ENCODE measurements around the gene TBC1D14. TPM values are rescaled to one million over a fixed set of nuclear protein-coding genes. Genes with fewer than 3 reads are reported as not detected.

Gene TBC1D14
- total RNA-seq, 8 experiments from 2014 or later: 35.9 to 76.1 (median 49.8) TPM

GRCh38 chr4:7000421-7001176, 91.0 kb downstream of the TBC1D14 start:
- Histone ChIP-seq H3K27ac (no peak overlapping the region), H3K4me3 (no peak overlapping the region), H3K4me1 (replicated peaks in 1 of 2) (no peaks in the 10 kb centered on the region)
- in situ Hi-C loops (cut with MboI; ENCODE audit: low pct_unique_long_range_greater_than_20kb in 2 of 9, low sequenced_read_pairs in 9 of 9, unreplicated experiment in 9 of 9): no loop called here
- ATAC-seq (replicated peaks in 6 of 8): no peak
- 80 to 100% (median 96%) methylated on average over 1 to 11 of the region's 18 CpGs; no CpG with 5 or more reads in 3 of the 10 experiments for WGBS, 10 experiments

DNA sequence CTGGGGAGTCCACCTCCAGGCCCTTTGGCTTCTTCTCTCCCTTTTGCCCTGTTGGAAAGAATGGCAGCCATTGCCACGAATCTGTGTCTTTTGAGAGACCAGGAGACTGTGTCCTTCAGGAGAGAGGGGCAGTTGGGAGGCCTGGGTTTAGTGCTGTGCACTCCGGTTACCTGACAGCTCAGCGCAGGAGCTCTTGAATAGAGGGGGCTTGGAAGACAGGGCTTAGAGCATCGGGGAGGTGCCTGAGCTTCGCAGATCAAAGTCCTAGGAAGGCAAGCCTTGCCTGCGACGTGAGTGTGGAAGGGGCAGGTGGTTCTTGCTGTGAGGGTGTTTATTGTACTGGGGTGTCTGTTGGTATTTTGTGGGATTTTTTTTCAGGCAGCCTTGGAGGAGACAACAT, 91.6 kb downstream of the TBC1D14 start:
- 80 to 100% (median 89%) methylated on average over 1 to 6 of the region's 7 CpGs; no CpG with 5 or more reads in 3 of the 10 experiments for WGBS, 10 experiments
- in situ Hi-C loops (cut with MboI; ENCODE audit: low pct_unique_long_range_greater_than_20kb in 2 of 9, low sequenced_read_pairs in 9 of 9, unreplicated experiment in 9 of 9): no loop called here
- H3K4me3 ChIP-seq: no peak overlapping the region
- H3K27ac ChIP-seq: no peak overlapping the region
- H3K4me1 ChIP-seq (replicated peaks in 1 of 2): no peaks in the 10 kb centered on the region
- ATAC-seq (replicated peaks in 6 of 8): no peak

DNA sequence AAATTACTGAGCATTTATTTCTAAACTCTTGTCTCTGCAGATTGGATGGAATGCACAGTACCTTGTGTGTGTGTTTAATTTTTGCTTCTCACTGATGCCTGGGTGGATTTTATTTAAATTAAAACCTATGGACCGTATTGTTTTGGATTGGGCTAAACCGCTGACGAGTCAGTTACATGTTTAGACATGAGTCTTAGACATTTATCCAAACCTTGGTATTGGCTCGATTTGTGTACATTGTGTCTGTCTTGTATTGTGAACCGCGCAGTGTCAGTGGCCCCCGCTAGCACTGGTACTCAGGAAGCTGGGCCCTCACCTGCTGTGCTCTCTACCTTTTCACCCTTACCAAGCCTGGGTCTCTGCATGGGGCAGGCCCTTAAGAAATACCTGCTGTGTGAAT, 92.7 kb downstream of the TBC1D14 start:
- ATAC-seq (replicated peaks in 6 of 8): no peak
- no peak overlapping the region for H3K4me3 ChIP-seq
- no peaks in the 10 kb centered on the region for H3K4me1 ChIP-seq (replicated peaks in 1 of 2)
- in situ Hi-C loops (cut with MboI; ENCODE audit: low pct_unique_long_range_greater_than_20kb in 2 of 9, low sequenced_read_pairs in 9 of 9, unreplicated experiment in 9 of 9): no loop called here
- 80 to 100% (median 97%) methylated on average over 1 to 7 of the region's 7 CpGs; no CpG with 5 or more reads in 4 of the 10 experiments for WGBS, 10 experiments
- no peak overlapping the region for H3K27ac ChIP-seq

DNA sequence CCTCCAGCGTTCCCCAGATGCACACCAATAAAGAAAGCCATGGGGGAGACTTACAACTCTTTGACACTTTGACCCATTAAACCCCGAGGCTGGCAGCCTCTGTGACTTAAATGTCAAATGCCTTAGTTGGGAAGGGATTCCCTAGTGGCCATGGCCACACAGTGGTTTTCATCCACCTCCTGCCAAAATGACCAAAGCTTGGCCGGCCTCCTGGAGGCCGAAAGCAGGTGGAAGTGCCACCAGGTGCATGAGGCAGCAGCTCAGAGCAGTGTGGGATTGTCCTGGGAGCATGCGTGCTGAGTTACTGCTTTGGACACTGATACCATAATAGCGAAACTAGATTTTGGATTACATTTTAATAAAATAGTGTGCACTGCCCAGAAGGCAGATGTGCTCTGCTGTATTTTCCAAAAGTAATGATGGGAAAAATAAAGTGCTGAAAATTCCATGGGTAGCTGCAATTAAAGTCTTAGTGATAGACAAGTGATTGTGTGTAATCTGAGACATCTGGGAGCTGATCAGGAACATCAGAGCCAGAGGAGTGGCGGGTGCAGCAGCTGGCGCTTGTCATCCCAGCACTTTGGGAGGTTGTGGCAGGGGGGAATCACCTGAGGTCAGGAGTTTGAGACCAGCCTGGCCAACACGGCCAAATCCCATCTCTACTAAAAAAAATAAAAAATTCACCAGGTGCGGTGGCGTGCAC, 93.7 kb downstream of the TBC1D14 start:
- Histone ChIP-seq H3K4me3 (no peak overlapping the region), H3K4me1 (replicated peaks in 1 of 2) (no peaks in the 10 kb centered on the region), H3K27ac (no peak overlapping the region)
- WGBS, 10 experiments: 0 to 100% (median 89%) methylated on average over 1 to 9 of the region's 11 CpGs; no CpG with 5 or more reads in 1 of the 10 experiments
- in situ Hi-C loops (cut with MboI; ENCODE audit: low pct_unique_long_range_greater_than_20kb in 2 of 9, low sequenced_read_pairs in 9 of 9, unreplicated experiment in 9 of 9): no loop called here
- no peak for ATAC-seq (replicated peaks in 6 of 8)

DNA sequence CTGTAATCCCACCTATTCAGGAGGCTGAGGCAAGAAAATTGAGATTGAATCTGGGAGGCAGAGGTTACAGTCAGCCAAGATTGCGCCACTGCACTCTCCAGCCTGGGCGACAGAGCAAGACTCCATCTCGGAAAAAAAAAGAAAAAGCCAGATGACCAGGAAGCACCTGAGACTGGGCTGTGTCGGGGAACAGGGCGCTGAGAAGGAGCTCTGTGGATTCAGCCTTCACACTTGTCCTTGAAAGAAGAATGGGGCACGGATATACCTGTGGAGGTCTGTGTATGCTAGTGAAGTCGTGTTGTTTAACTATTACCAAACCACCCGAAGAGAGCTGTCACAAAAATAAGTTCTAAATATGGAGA, 94.2 kb downstream of the TBC1D14 start:
- 84 to 100% (median 91%) methylated on average over 1 to 7 of the region's 8 CpGs; no CpG with 5 or more reads in 3 of the 10 experiments for WGBS, 10 experiments
- Histone ChIP-seq H3K4me3 (no peak overlapping the region), H3K27ac (no peak overlapping the region), H3K4me1 (replicated peaks in 1 of 2) (no peaks in the 10 kb centered on the region)
- in situ Hi-C loops (cut with MboI; ENCODE audit: low pct_unique_long_range_greater_than_20kb in 2 of 9, low sequenced_read_pairs in 9 of 9, unreplicated experiment in 9 of 9): no loop called here
- ATAC-seq (replicated peaks in 6 of 8): no peak

DNA sequence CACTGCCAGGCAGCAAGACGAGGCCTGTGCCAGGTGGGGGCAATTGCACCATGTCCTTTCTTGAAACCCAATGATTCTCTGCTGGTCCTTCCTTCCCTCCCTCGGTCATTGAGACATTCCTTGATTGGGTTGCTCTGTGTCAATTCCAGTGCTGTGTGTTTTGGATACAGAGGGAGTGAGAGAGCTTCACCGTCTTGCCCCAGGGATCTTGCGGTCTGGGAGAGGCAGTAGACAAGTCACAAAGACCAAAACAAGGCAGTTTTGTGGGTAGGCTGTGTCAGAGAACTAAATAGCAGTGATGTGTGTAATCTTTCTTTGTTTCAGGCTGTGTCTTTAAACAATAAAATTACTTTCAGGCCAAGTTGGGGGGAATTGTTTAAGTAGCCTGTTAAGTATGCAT, 94.7 kb downstream of the TBC1D14 start:
- 84 to 100% (median 95%) methylated on average over 1 to 4 of the region's 4 CpGs; no CpG with 5 or more reads in 2 of the 10 experiments for WGBS, 10 experiments
- Histone ChIP-seq H3K4me1 (replicated peaks in 1 of 2) (no peaks in the 10 kb centered on the region), H3K4me3 (no peak overlapping the region), H3K27ac (no peak overlapping the region)
- ATAC-seq (replicated peaks in 6 of 8): no peak
- in situ Hi-C loops (cut with MboI; ENCODE audit: low pct_unique_long_range_greater_than_20kb in 2 of 9, low sequenced_read_pairs in 9 of 9, unreplicated experiment in 9 of 9): no loop called here

- WGBS, 10 experiments: 94 to 100% (median 100%) methylated on average over 1 to 3 of the region's 4 CpGs; no CpG with 5 or more reads in 5 of the 10 experiments
- Histone ChIP-seq H3K27ac (no peak overlapping the region), H3K4me1 (replicated peaks in 1 of 2) (no peaks in the 10 kb centered on the region), H3K4me3 (no peak overlapping the region)
- no peak for ATAC-seq (replicated peaks in 6 of 8)
- in situ Hi-C loops (cut with MboI; ENCODE audit: low pct_unique_long_range_greater_than_20kb in 2 of 9, low sequenced_read_pairs in 9 of 9, unreplicated experiment in 9 of 9): no loop called here
These were observed 95.9 kb downstream of the TBC1D14 start for GRCh38 chr4:7005571-7005970.

DNA sequence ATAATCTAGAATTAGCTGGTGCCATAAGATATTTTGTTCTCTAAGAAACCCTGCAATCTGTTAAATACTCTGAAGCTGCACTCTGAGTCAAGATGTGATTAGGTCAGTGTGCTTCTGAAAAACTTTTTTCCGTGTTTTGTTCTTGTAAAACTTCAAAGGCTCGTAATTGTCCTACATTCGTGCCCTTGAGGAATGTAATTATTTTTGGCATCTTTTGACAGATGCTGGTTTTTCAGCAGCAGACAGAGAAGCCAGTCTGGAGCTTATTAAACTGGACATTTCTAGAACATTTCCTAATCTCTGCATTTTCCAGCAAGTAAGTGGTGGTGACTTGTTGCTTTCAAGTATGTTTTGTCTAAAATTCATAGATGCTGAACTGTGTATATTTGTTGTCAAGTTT, 96.8 kb downstream of the TBC1D14 start:
- Histone ChIP-seq H3K27ac (no peak overlapping the region), H3K4me1 (replicated peaks in 1 of 2) (no peaks in the 10 kb centered on the region), H3K4me3 (no peak overlapping the region)
- in situ Hi-C loops (cut with MboI; ENCODE audit: low pct_unique_long_range_greater_than_20kb in 2 of 9, low sequenced_read_pairs in 9 of 9, unreplicated experiment in 9 of 9): no loop called here
- 20 to 92% (median 74%) methylated on average over 1 to 3 of the region's 3 CpGs; no CpG with 5 or more reads in 2 of the 10 experiments for WGBS, 10 experiments
- no peak for ATAC-seq (replicated peaks in 6 of 8)

- no peak for ATAC-seq (replicated peaks in 6 of 8)
- in situ Hi-C loops (cut with MboI; ENCODE audit: low pct_unique_long_range_greater_than_20kb in 2 of 9, low sequenced_read_pairs in 9 of 9, unreplicated experiment in 9 of 9): no loop called here
- H3K4me1 ChIP-seq (replicated peaks in 1 of 2): no peaks in the 10 kb centered on the region
- WGBS, 10 experiments: 73 to 100% (median 91%) methylated on average over 1 to 8 of the region's 12 CpGs; no CpG with 5 or more reads in 3 of the 10 experiments
- no peak overlapping the region for H3K27ac ChIP-seq
- H3K4me3 ChIP-seq: no peak overlapping the region
These were observed 97.7 kb downstream of the TBC1D14 start for GRCh38 chr4:7007142-7007907.

DNA sequence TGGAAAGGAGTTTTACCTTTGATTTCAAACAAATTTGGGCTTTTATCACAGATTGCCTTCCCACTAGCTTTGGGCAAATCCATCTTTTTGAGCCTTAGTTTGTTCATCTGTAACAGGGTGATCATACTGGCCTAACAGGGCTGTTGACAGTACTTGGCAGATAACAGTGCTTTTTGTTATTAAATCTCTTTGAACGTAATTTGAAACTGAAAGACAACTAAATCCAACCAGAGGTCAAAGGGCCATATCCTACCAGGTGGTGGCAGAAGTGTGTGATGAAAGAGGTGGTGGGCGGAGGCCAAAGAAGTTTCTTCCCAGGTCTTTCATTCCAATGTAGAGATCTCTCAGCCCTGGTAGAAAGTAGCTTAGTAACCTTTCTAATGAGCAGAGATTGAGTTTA, 98.3 kb downstream of the TBC1D14 start:
- Histone ChIP-seq H3K27ac (no peak overlapping the region), H3K4me3 (no peak overlapping the region), H3K4me1 (replicated peaks in 1 of 2) (no peaks in the 10 kb centered on the region)
- ATAC-seq (replicated peaks in 6 of 8): no peak
- 57 to 100% (median 76%) methylated on average over 1 to 2 of the region's 2 CpGs; no CpG with 5 or more reads in 4 of the 10 experiments for WGBS, 10 experiments
- in situ Hi-C loops (cut with MboI; ENCODE audit: low pct_unique_long_range_greater_than_20kb in 2 of 9, low sequenced_read_pairs in 9 of 9, unreplicated experiment in 9 of 9): no loop called here

DNA sequence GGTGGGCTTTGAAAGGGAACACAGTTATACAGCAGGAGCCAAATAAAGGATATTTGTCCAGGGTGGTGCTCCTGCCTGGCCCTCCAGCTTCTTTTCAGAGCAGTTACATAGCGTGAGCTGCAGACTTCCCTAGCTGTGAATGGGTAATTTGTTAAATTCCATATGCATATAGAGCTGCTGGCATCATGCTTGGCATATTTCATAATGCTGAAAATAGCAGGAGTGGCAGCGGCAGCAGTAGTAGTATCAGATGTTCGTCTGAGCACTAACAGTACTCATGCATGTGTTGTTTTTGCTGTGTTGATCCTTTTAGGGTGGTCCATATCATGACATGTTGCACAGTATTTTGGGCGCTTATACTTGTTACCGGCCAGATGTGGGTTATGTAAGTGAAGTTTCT, 99.9 kb downstream of the TBC1D14 start:
- 35 to 100% (median 100%) methylated on average over 1 to 5 of the region's 5 CpGs; no CpG with 5 or more reads in 3 of the 10 experiments for WGBS, 10 experiments
- no peaks in the 10 kb centered on the region for H3K4me1 ChIP-seq (replicated peaks in 1 of 2)
- peak in 3 of 8 experiments; percentile 73 to 96 (median 80) for ATAC-seq (replicated peaks in 6 of 8)
- no peak overlapping the region for H3K4me3 ChIP-seq
- no peak overlapping the region for H3K27ac ChIP-seq
- in situ Hi-C loops (cut with MboI; ENCODE audit: low pct_unique_long_range_greater_than_20kb in 2 of 9, low sequenced_read_pairs in 9 of 9, unreplicated experiment in 9 of 9): no loop called here

DNA sequence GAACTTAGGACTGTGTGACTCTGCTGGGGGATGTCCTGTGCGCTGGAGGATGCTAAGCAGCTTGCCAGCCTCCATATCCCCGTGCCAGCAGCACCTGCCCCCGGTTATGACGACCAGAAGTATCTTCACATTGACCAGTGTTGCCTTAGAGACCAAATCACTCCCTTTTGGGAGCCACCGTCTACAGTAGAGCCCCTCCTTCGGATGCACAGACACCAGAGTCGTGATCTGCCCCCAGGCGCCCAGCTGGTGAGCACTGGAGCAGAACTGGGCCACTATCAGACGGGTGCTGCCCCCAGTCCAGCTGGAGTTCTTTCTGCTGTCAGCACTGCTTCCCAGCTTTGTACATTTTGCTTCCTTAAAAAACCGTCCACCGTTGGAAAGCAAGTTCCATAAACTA, 103.5 kb downstream of the TBC1D14 start:
- Histone ChIP-seq H3K4me1 (replicated peaks in 1 of 2) (no peaks in the 10 kb centered on the region), H3K4me3 (no peak overlapping the region), H3K27ac (no peak overlapping the region)
- 90 to 100% (median 97%) methylated on average over 2 to 5 of the region's 11 CpGs; no CpG with 5 or more reads in 3 of the 10 experiments for WGBS, 10 experiments
- ATAC-seq (replicated peaks in 6 of 8): no peak
- in situ Hi-C loops (cut with MboI; ENCODE audit: low pct_unique_long_range_greater_than_20kb in 2 of 9, low sequenced_read_pairs in 9 of 9, unreplicated experiment in 9 of 9): no loop called here

GRCh38 chr4:7014815-7015214, 105.2 kb downstream of the TBC1D14 start:
- in situ Hi-C loops (cut with MboI; ENCODE audit: low pct_unique_long_range_greater_than_20kb in 2 of 9, low sequenced_read_pairs in 9 of 9, unreplicated experiment in 9 of 9): no loop called here
- H3K27ac ChIP-seq: no peak overlapping the region
- ATAC-seq (replicated peaks in 6 of 8): no peak
- no peak overlapping the region for H3K4me3 ChIP-seq
- H3K4me1 ChIP-seq (replicated peaks in 1 of 2): no peaks in the 10 kb centered on the region
- WGBS, 10 experiments: 80 to 100% (median 95%) methylated on average over 1 to 4 of the region's 12 CpGs; no CpG with 5 or more reads in 5 of the 10 experiments
